SKM-1 (cell line): Measurements from ENCODE around the gene TLE2.
"Not testable (repeated sequence)": the region's sequence is repeated elsewhere in the genome, so short reads cannot be mapped to it uniquely, and the experiment has no call there.

Experiments
- DNase-seq: peaks from one replicate; lab custom pipeline; 2025; ENCODE audit not compliant: unreplicated experiment; lab: John Stamatoyannopoulos, UW

TLE2 gene

DNA sequence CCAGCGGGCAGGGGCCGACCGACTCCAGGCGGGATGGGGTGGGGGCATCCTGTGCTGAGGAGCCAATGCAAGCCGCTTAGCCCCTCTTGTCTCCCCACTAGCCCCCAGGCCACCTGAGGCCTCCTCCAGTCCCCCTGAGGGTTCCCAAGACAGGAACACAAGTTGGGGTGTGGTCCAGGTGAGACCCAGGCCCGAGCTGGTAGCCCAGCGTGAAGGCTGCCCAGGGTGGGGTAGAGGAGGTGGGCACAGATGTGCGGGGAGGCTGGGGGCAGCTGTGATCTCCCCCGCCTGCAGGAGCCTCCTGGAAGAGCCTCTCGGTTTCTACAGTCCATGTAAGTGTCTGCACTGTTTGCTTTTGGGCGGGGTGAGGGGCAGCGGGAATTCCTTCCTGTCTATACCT, 41.3 kb downstream of the TLE2 start:
- no peak for DNase-seq

DNA sequence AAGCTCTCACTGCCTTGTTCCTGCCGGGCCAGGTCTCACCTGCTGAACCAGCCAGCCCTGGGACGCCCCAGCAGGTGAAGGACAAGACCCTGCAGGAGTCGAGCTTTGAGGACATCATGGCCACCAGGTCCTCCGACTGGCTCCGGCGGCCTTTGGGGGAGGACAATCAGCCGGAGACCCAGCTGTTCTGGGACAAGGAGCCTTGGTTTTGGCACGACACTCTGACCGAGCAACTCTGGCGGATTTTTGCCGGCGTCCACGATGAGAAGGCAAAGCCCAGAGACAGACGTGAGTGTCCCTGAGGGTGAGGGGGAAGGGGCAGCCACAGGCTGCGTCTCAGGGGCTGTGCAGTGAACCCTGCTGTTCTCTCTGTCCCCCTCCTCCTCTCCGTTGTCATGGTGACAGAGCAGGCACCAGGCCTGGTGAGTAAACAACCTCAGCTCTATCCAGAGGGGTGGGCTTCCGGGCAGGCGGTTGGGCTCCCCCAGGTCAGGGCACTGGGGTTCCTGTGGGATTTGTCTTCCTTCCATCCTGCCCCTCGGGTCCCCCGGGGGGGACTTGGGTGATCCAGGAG, 42.0 kb downstream of the TLE2 start:
- DNase-seq: no peak

DNA sequence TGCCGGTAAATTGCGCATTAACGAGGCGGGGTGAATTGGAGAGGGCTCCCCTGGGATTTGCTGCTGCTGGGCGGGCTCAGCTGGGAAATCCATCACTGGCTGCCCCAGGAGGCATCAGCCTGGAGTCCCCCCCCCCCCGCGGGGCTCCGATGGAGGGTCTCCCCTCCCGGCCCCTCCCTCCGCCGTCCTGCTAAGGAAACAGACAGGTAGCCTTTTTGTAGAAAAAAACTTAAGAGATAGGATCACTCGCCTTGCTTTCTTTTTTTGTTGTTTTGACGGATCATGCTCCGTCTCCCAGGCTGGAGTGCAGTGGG, 44.9 kb downstream of the TLE2 start:
- DNase-seq: no peak

DNA sequence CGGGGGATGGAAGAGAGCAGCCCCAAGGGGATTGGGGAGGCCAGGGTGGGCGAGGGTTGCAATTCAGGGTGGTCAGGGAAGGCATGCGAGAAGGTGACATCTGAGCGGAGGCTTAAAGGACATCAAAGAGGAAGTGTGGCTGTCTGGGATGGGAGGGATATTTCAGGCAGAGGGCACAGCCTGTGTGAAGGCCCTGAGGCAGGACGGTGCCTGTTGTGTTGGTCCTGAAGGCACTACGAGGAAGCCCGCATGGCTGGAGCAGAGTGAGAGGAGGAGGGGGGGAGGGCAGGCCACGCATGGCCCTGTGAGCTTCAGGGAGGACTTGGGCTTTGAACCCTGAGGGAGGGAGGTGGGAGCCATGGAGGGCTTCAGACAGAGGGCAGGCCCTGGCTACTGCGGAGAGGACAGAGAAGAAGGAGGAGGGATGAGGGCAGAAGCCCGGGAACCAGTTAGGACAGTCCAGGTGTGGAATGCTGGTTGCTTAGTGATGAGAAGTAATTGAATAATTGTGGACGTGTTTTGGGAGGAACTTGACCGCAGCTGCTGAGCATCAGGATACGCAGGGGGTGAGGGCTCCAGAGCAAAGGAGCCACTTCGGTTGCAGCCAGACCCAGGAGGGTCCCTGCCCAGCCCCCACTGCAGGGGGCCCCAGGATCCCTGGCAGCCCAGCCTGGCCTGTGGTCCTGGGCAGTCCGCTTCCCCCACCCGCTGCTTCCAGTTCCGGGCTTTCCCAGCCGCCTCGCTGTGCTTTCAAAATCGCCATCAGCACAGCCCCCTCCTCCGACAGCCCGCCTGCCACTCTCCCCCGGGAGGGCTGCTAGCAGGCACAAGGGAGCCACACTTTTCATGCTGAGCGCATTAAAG, 45.5 kb downstream of the TLE2 start:
- no peak for DNase-seq

DNA sequence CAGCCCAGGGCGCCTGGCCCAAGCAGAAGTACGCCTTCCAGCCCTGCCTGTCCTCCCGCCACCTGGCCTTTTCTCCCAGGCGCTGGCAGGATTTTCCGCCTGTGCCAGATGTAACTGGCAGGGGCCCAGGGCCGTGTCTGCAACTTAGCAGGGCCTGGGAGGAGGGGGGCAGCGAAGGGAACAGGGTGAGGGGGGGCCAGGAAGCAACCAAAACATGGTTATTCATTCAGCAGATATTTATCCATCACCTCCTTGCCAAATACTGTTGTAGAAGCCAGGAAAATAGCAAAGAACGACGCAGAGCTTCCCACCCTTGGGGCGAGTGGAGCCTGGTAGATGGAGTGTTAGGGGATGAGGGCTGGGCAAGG, 46.1 kb downstream of the TLE2 start:
- no peak for DNase-seq

DNA sequence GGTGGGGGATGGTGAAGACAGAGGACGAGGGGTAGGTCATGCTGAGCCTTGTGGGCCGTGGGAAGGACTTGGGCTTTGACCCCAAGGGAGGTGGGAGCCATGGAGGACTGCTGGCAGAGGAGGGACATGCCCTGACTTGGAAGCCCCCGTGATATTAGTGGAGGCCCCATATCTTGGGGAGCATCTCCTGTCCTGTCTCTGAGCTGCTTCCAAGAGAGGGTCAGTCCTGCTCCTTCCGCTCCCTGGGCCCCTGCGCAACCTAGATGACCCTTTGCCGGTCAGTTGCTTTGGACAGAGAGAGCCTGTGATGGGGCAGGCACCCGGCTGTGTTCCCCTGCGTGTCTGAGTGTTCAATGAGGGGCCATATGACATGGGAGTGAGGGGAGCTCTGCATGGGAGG, 46.5 kb downstream of the TLE2 start:
- no peak for DNase-seq

DNA sequence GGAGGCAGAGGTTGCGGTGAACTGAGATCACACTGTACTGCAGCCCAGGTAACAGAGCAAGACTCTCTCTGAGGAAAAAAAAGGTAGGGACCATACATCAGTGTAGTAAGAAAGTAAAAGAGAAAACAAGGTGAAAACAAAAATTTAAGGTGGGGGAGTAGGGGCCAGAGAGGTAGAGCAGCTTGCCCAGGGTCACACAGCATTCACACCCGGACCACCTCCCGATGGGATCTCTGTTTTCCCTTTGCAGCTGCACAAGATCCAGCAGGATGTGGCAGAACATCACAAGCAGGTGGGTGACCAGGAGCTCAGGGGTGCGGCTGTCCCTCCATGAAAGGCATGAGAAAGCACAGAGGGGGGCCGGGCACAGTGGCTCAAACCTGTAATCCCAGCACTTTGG, 47.2 kb downstream of the TLE2 start:
- no peak for DNase-seq

DNA sequence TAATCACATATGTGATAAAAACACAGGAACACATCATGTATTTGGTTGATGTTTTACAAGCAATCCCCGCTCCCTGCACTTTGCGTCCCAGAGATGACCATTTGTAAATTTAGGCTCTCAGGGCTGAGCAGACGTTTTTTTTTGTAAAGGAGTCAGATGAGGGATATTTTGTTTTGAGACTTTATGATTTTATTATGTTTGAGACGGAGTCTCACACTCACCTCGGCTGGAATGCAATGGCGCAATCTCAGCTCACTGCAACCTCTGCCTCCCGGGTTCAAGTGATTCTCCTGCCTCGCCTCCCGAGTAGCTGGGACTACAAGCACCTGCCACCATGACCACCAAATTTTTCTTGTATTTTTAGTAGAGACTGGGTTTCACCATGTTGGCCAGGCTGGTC, 50.3 kb downstream of the TLE2 start:
- no peak for DNase-seq

DNA sequence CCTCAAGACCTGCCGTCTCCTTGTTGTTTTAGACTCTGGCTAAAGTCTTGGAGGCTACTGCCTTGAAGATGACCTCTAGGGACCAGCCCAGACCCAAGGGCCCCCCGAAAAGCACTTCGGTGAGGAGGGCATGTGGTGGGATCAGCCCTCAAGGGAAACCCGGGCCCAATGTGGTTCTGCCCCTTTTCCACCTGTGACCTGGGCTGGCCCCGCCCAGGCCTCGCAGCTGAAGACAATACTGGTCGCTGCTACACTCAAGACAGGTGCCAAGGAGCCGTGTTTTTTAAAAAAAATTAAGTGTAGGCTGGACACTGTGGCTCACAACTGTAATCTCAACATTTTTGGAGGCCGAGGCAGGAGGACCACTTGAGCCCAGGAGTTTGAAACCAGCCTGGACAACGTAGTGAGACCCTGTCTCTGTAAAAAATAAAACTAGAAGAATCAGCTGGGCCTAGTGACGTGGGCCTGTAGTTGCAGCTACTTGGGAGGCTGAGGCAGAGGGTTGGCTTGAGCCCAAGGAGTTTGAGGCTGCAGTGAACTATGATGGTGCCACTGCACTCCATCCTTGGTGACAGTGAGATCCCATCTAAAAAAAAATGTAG, 50.8 kb downstream of the TLE2 start:
- no peak for DNase-seq

DNA sequence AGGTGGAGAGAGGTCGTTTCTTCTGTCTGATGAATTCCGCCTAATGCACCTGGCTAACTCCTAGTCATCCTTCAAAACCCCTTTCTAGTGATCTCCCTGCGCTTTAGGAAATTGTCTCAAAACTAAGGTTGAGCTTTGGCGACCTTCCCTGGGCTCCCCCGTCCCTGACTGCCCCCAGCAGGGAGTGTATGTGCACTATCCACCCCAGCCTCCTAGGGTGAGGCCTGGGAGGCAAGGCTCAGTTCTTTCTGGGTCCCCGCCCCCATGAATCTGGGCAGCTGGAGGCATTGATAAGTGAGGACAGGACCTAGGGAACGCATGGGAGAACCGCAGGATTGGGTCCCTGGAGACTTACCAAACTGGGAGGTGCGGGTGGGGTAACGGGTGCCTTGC, 51.3 kb downstream of the TLE2 start:
- no peak for DNase-seq

DNA sequence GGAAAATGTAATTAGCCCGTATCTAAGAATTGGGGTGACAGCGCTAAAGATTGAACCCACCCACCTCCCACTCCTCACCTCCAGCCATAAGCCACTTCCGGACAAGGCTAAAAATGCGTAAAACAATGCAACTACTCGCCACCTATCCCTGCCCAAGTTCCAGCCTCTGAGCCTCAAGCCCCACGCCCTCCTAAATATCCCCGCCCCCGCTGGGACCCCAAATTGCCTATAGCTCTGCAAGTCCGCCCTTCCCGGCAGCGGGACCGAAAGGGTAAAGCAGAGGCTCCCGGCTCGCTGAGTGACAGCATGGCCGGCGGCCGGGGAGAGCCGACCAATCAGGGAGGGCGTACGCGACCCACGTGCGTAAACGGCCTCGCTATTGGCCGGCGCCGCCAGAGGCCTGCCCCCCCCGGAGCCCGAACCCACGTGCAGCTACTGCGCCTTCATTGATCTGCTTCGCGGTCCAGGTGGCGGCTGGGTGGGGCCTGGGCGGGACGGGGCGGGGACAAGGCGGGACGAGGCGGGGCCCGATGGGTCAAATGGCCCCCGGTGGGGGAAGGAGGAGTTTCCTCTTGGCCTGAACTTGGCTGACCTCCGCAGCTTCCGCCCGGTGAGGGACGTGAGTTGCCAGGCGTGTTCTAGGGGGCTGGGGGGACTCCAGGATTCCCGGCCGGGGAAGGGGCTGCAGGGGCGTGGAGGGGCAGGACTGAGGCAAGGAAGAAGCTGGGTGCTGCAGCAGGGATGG, 51.9 kb downstream of the TLE2 start, which contains the start of gene TLE6:
Gene TLE6 (plus strand): TSS at position 564 of the 745 bp plus-strand sequence. CDS start 670 bp downstream, outside the sequence.
- peak; percentile 77 for DNase-seq

DNA sequence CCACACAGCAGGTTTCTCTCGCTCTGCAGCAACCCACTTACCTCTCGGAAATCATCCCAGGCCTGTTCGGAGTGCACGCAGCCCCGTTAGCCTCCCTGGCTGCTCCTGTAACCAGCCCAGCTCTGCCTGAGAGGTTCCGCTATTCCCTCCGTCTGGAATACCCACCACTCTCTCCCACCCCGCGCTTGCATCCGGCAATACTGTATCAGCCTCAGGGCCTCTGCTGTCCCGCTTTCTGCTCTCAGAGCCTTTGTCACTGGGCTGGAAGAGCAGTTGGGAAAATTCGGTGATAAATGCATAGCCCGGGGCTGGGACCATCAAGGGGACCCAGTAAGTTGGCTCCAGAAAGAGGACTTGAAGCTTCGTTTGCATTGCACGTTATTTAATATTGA, 52.5 kb downstream of the TLE2 start:
- no peak for DNase-seq

DNA sequence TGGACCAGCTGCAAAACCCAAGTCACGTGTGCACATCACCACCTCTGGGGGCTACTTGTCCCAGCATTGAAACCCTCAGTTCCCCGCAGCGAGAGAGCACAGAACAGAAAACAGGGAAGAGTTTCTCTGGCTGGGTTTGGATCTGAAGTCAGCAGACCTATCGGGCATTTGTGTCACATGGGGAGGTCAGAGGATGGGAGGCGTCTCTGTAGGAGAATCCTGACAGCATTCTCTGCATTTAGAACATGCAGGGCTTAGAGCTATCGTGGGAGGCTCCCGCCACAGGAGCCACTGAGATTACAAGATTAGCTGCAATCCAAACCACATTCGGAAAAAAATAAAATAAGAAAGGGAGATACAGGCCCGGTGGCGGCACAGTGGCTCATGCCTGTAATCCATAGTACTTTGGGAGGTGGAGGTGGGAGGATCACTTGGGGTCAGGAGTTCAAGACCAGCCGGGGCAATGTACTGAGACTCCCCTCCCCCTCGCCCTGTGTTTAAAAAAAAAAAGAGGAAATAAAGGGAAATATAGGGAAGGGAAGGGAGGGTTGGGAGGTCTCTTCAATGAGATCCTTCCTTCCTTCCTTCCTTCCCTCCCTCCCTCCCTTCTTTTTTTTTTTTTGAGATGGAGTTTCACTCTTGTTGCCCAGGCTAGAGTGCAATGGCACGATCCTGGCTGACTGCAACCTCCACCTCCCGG, 54.6 kb downstream of the TLE2 start:
- no peak for DNase-seq

DNA sequence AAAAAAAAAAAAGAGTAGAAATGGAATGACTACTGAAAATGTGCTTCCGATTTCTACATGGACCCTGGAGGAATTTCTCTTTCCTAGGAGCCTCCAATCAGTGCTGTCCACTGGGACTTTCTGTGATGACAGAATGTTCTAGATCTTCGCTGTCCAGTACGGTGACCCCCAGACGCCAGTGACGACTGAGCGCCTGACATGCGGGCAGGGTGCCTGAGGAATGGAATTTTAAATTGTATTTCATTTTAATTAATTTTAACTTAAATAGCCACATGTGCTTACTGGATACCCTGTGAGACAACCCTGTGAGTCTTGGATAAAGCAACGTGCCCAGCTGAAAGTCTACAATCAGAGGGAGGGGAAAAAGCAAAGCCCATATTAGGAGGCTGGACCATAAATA, 55.9 kb downstream of the TLE2 start:
- no peak for DNase-seq

DNA sequence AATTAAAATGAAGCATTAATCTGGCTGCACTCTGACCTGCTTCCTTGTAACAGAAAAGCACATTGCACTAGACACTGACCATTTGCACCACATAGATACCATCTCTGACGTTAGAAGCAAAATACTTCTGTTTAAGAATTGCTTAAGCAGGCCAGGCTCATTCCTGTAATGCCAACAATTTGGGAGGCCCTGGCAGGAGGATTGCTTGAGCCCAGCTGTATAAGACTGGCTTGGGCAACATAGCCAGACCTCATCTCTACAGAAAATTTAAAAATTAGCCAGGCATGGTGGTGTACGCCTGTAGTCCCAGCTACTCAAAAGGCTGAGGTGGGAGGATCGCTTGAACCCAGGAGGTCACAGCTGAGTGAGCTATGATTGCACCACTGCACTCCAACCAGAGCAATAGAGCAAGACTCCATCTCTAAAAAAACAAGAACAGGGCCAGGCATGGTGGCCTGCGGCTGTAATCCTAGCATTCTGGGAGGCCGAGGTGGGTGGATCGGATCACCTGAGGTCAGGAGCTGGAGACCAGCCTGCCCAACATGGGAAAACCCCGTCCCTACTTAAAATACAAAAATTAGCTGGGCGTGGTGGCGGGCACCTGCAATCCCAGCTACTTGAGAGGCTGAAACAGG, 58.8 kb downstream of the TLE2 start:
- no peak for DNase-seq

DNA sequence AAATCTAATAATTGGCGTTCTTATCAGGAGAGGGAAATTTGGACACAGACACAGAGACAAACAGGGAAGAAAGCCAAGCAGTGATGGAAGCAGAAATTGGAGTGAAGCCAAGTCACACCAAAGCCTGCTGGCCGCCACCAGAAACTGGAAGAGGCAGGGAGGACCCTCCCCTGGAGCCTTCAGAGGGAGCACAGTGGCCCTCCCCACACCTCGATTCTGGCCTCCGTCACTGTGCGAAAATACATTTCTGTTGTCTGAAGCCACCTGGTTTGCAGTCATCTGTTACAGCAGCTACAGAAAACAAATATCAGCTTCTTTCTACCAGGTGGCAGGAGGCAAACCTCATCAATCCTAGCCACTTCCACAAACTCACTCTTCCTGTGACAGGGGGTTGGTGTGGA, 60.0 kb downstream of the TLE2 start:
- DNase-seq: no peak

DNA sequence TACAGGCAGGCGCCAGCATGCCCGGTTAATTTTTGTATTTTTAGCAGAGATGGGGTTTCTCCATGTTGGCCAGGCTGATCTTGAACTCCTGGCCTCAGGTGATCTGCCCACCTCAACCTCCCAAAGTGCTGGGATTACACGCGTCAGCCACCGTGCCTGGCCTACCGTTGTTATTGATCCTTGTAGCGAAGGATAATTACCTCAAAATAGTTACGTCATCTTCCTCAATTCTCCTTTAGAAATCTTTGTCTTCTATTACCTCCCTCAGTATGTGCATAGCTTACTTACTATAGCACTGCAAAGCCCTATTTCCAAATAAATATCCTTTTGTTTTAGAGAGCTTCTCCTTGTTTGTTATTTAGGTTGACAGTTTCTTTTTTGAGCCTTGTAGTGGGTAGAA, 61.1 kb downstream of the TLE2 start:
- DNase-seq: no peak

DNA sequence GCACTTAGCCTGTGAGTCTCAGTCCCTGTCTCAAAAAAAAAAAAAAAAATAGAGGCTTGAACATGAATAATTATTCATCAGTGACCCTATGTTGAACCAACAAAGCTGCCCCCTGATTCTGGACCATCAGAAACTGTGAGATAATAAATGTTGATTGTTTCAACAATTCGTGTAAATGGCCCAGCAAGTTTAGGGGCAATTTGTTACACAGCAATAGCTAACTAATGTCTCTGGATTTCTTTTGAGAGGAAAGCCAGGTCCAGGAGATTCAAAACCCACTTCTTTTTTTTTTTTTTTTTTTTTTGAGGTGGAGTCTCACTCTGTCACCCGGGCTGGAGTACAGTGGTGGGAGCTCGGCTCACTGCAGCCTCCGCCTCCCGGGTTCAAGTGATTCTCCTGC, 64.2 kb downstream of the TLE2 start:
- no peak for DNase-seq

DNA sequence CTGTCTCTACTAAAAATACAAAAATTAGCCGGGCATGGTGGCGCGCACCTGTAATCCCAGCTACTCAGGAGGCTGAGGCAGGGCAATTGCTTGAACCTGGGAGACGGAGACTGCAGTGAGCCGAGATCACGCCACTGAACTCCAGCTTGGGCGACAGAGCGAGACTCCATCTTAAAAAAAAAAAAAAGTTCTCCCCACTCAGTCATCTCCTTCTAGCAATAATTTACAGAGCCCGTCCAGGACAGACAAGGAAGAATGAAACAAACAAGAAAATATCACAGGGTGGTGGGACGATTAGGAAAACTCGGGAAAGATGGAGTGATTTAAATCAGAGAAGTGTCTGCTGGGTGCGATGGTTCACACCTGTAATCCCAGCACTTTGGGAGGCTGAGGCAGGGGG, 65.4 kb downstream of the TLE2 start:
- DNase-seq: not testable (repeated sequence)

DNA sequence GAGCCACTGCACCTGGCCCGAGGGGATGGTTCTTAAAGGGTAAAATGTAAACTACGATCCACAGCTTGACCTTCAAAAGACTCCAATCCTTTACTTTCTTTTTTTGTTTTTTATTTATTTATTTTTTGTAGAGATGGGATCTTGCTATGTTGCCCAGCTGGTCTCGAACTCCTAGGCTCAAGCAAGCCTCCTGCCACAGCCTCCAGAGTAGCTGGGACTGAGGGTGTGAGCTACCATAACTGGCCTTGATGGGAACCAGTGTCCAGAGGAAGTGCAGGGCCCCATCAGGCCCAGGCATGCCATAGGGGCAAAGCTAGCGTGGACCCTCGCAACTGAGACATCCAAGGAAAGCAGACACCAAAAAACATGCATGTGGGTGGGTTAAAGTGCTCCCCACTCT, 66.0 kb downstream of the TLE2 start:
- no peak for DNase-seq
